Left cardiac atrium (tissue), 4 donors: ENCODE measurements around the gene HDAC4. TPM values are rescaled to one million over a fixed set of nuclear protein-coding genes. Genes with fewer than 3 reads are reported as not detected.
A peak's percentile ranks its signal among the peaks of the same experiment; 100 is the strongest.

Experiments
- ATAC-seq, 2 donors: fragments of 200-7000 bp; cut with Tn5 transposase; one replicate each; pipeline ENCODE4 v1.9.1; 2020; ENCODE audit warnings: mild to moderate bottlenecking in 2 of 2, moderate library complexity in 2 of 2
- DNase-seq: peaks from one replicate; pipeline ENCODE4 v3.0.0-alpha.2; 2020
- intact Hi-C, 2 donors: fragments of 100-400 bp; cut with DNase I; formaldehyde crosslinking; loops; one replicate each; pipeline versions ENCODE4 v1.14.1 to v1.15.1; 2022 to 2023
- total RNA-seq, 2 donors: library from RNA; stranded (reverse); fragmentation: NEBNext Ultra II Directional; extraction: Animal tissue kit (Norgen Biotek cat#: 25700); gene quantifications; one replicate each; pipeline ENCODE4 v1.2.1, GENCODE V29; 2021
- donor health status: DM: no; HTN: yes; CAD: no.
- donor health status: DM: no; HTN: yes; CAD: no; lungs with severe emphysema.
- donor health status: DM: yes; HTN: yes; CAD: no.
- donor health status: Dilated cardiomyopathy.

HDAC4 gene
- total RNA-seq, 2 donors from 2014 or later = 25.6 to 31.2 TPM

- no peak for DNase-seq
- intact Hi-C loops = no loop called here
- no peak for ATAC-seq
Observed at GRCh38 chr2:239431536-239431935, 30.7 kb upstream of the HDAC4 start.

DNA sequence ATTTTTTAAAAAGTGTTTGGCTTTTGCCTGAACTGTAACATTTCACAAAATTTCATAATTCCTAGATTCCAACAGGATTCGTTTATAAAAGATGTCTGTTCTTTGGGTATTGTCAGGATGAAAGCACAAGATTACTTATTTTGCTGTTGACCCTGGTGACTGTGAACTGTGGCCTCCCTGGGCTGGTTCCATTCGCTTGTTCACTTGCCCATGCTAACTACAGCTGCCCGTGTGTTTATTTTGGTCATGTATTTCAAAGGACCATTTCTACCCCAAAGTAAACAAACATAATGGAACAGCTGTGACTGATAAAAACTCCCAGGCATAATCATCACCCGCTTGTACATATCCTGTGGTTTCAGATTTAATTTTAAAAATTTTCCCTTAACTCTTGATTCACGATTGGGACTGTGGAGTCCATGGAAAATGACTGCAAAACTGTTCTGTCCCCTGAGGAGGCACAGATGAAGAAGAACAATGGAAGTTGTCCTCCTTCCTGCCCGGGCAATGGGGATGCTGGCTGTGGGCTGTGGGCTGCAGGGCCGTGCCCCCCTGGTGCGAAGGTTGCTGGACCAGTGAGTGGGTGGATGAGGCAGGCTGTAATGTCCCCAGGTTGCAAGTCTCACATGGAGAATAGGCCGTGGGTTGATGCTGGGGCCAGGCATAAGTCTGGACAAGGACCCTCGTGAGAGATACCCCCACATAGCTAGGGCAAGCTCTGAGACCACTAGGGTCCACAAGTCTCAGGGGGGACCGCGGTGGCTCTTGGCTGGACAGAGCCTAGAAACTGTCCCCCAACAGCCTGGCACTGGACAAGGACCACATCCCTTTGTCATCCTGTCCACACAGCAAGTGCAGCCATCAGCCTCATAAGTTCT is 28.9 kb upstream of the HDAC4 start:
- DNase-seq (no peak), ATAC-seq (peak in 1 of 2 donors; percentile 67)
- intact Hi-C loops = no loop called here

- DNase-seq (no peak), ATAC-seq (no peak)
- intact Hi-C loops = no loop called here
Observed at GRCh38 chr2:239425631-239426030, 24.8 kb upstream of the HDAC4 start.

DNA sequence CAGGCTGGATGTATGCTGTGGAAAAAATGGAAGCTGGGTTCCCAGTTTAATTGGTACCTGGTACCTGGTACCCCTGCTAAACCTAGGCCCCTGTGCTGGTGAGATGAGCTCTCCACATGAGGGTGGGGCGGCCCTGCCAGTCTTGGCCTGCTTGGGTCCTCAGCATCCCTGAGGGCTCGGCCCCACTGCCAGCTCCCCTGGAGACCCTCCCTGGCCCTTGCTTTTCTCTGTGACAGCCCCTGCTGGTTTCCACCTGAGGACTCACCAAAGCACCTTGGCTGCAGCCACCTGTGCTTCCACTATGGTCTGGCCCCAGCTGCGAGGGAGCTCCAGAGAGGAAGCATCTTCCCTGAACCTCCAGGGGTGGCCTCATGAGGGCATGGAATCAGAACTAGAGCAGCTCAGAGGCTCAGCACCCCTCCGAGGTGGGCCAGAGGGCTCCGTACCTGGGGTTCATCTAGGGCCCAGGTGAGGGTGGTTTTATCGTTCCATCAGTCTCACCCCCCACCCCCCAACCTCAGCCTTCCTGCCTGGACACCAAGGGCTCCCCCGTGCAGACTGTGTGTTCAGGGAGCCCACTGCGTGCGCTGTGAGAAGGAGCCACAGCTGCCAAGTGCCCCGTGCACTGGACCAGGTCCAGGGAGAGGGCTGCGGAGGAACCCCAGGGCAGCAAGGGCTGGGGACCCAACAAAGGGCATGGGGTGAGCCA is 23.7 kb upstream of the HDAC4 start:
- no peak for DNase-seq
- no peak for ATAC-seq
- intact Hi-C loops = no loop called here

DNA sequence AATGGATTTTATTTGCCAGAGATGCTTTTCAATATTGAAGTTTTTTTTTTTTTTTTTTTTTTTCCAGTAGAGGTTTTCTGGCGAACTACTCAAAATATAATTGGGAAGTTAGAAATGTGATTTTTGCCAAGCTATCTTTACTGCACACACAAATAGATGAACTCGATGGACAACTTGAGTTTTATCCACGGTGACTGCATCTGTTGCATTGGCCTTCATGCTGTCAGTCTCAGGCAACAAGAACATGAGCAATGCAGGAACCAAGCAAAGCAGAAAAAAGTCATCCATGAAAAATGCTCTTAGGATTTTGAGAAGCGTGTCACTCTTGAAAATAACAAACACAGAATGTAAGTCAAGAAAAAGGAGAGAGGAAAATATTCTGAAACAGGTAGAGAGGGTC is 22.7 kb upstream of the HDAC4 start:
- intact Hi-C loops = no loop called here
- no peak for DNase-seq
- no peak for ATAC-seq

GRCh38 chr2:239421851-239422250 is 21.0 kb upstream of the HDAC4 start:
- intact Hi-C loops = no loop called here

DNA sequence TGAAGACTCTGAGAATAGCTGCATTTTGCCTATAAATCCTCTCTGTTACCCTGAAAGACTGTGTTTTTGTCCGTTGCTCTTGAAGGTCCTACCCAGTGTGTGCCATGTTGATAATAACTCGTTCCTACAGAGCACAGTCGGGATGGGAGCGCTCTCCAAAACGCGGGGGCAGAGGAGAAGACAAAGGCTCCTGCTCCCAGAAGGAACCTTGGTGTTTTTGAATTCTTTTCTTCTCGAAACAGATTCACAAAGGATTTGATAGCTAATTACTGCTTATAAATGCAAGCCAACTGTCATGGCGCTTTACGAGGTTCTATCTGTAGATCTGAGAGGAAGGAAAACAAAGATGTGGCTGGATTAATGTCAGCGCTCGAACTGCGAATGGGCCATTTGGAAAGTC is 19.3 kb upstream of the HDAC4 start:
- intact Hi-C loops = no loop called here

More at GRCh38 chr2:239421851-239422250, 21.0 kb upstream of the HDAC4 start:
- DNase-seq (no peak), ATAC-seq (no peak)

DNA sequence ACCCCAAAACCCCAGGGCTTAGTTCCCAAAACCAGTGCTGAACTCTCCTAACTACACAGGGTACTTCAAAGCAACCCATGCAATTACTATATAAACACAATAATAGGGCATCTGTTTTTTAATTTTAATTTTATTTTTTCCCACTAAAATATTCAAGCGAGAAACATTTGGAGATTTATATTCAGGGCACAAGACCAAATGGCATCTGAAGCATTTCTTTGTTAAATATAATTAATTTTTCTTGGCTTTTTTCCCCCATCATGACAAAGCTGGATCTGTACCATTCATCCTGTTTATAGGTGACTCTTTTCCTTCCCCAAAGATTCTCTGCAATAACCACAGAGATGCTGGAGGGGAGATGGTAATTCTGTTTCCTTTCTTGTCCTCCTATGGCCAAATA is 18.1 kb upstream of the HDAC4 start:
- ATAC-seq (no peak), DNase-seq (no peak)
- intact Hi-C loops = no loop called here

More for the DNA sequence above, 19.3 kb upstream of the HDAC4 start:
- ATAC-seq (no peak), DNase-seq (no peak)

- intact Hi-C loops = no loop called here
- DNase-seq (no peak), ATAC-seq (no peak)
Observed at GRCh38 chr2:239412905-239413603, 12.2 kb upstream of the HDAC4 start.

GRCh38 chr2:239411549-239412319 is 10.9 kb upstream of the HDAC4 start:
- intact Hi-C loops = no loop called here
- ATAC-seq (no peak), DNase-seq (no peak)

- intact Hi-C loops = no loop called here
Observed at GRCh38 chr2:239411117-239411516, 10.3 kb upstream of the HDAC4 start.

GRCh38 chr2:239409976-239410375 is 9.2 kb upstream of the HDAC4 start:
- ATAC-seq = no peak
- DNase-seq = no peak
- intact Hi-C loops = no loop called here

More at GRCh38 chr2:239411117-239411516, 10.3 kb upstream of the HDAC4 start:
- ATAC-seq (no peak), DNase-seq (no peak)

- intact Hi-C loops = no loop called here
- DNase-seq = no peak
- no peak for ATAC-seq
Observed at GRCh38 chr2:239407112-239407511, 6.3 kb upstream of the HDAC4 start.

GRCh38 chr2:239406316-239406995 is 5.6 kb upstream of the HDAC4 start:
- DNase-seq = no peak
- no peak for ATAC-seq
- intact Hi-C loops = no loop called here

- no peak for DNase-seq
- intact Hi-C loops = no loop called here
- no peak for ATAC-seq
Observed at GRCh38 chr2:239405071-239405470, 4.3 kb upstream of the HDAC4 start.

DNA sequence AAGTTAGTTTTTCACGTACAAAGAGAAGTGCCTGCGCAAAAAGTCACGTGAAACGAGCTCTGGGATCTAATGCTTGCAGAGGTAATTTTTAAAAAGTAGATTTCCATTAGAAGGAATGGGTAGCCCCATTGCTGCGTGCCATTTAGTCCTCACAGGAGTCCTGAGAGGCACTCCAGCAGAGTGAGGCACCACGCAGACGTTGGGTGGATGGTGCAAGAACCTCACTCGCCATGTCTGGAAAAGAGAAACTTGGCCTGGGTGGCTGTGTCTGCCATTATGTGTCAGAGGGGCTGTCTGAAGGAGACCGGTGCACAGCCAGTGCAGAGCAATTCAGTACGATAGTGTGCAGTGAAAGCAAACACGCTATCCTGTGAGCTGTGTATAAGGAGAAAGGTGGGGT is 1.8 kb upstream of the HDAC4 start:
- intact Hi-C loops = no loop called here
- no peak for ATAC-seq
- DNase-seq = no peak

GRCh38 chr2:239401881-239402233 is 1.0 kb upstream of the HDAC4 start:
- intact Hi-C loops = no loop called here
- ATAC-seq (peak; percentile 3 to 13), DNase-seq (peak; percentile 58)

DNA sequence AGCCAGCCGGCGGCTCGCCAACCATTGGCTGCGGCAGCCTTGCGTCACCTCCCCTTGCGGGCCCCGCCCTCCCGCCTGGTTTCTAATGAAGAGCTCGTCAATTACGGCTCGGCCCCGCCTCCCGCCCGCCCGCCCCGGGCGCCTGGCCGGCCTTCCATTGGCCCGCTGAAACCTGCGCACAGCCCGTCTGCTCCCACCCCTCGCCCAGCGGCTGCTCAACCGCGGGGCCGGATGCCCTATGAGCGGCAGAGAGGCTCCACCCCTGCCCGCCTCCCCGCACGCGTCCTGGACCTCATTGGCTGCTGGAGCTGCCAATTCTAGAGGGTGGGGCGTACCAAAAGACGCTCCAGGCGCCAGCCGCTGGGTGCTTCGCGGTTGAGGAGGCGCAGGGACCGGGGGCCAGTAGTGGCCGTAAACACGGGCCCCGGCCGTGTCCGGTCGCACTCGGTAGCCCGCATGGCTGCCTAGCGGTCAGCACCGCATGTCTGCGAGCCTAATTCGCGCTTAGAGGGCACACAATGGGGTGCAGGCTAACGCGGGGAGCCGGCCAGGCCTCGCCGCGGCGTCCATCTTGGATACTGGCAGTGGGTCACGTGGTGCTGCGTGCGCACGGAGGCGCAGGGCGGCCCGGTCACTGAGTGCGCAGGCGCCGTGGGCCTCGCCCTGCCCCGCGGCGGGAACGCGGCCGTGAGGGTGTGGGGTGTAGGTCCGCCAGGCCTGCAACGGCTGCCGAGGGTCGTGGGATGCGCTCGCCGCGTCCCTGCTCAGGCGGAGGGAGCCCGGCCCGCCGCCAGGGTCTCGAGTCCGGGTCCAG is 454 bp upstream of the HDAC4 start:
- intact Hi-C loops = no loop called here
- DNase-seq (peak; percentile 99), ATAC-seq (peak; percentile 96 to 98)
